Hematopoietic multipotent progenitor cell treated with erythropoietin and hydrocortisone succinate and interleukin-3 and kit ligand, for 8 days (in vitro differentiated cells): ENCODE data around the gene PHLDB3.
"Not testable (repeated sequence)": the region's sequence is repeated elsewhere in the genome, so short reads cannot be mapped to it uniquely, and the experiment has no call there.

Experiments used
- DNase-seq: peaks from one replicate; pipeline ENCODE4 v3.0.0-alpha.2; 2015

Gene PHLDB3

GRCh38 chr19:43439032-43439708 is 65.4 kb downstream of the PHLDB3 start:
- peak; percentile 39 for DNase-seq

GRCh38 chr19:43438291-43439031 is 66.1 kb downstream of the PHLDB3 start:
- peak; percentile 51 for DNase-seq

DNA sequence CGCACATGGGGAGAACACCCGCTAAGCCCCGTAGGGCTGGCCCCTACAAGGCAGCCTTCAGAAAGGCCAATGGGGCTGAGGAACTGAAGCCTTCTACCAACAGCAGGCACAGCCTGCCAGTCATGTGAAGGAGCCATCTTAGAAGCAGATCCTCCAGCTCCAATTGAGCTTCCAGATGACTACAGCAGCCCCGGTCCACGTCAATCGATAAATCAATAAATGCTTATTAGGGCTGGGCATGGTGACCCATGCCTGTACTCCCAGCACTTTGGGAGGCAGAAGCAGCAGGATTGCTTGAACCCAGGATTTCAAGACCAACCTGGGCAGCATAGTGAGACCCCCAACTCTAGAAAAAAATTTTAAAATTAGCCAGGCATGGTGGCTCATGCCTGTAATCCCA is 66.8 kb downstream of the PHLDB3 start:
- no peak for DNase-seq

GRCh38 chr19:43437284-43437683 is 67.3 kb downstream of the PHLDB3 start:
- not testable (repeated sequence) for DNase-seq

DNA sequence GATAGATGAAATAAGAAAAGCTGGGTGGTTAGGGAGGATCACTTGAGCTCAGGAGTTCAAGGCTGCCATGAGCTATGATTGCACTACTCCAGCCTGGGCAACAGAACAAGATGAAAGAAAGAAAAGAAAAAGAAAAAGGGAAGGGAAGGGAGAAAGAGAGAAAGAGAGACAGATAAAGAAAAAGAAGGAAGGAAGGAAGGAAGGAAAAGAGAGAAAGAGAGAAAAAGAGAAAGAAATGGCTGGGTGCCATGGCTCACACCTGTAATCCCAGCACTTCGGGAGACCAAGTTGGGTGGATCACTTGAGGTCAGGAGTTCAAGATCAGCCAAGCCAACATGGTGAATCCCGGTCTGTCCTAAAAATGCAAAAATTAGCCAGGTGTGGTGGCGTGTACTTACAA is 68.8 kb downstream of the PHLDB3 start:
- no peak for DNase-seq

- DNase-seq = no peak
Observed at GRCh38 chr19:43433689-43434088, 70.9 kb downstream of the PHLDB3 start.

DNA sequence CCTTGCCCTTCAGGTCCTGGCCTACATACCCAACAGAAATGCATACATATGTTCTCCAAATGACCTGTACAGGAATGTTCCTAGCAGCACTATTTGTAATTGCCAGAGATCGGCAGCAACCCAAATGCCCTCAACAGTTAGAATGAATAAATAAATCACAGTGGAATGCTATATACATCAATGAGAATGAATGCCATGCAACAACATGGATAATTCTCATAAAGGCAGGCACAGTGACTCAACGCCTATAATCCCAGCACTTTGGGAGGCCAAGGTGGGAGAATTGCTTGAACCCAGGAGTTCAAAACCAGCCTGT is 71.2 kb downstream of the PHLDB3 start:
- no peak for DNase-seq

GRCh38 chr19:43430976-43431375 is 73.6 kb downstream of the PHLDB3 start:
- no peak for DNase-seq

GRCh38 chr19:43430142-43430710 is 74.3 kb downstream of the PHLDB3 start:
- DNase-seq = no peak

GRCh38 chr19:43429395-43429794 is 75.2 kb downstream of the PHLDB3 start:
- DNase-seq = no peak

GRCh38 chr19:43425567-43426392 is 78.8 kb downstream of the PHLDB3 start:
- peak; percentile 60 for DNase-seq
